Stimulated activated CD4-positive, alpha-beta T cell treated with anti-CD3 and anti-CD28 coated beads, Interleukin-15, amount 100 ng/mL, for 1 hour (primary cell): ENCODE data around the gene MYOM1.
"Not testable (repeated sequence)": the region's sequence is repeated elsewhere in the genome, so short reads cannot be mapped to it uniquely, and the experiment has no call there.

Source experiments
- DNase-seq, 2 donors: peaks; one replicate each; pipeline ENCODE4 v3.0.0-alpha.2; 2020; ENCODE audit warnings: low read depth in 1 of 2, low spot score in 1 of 2

The MYOM1 gene

DNA sequence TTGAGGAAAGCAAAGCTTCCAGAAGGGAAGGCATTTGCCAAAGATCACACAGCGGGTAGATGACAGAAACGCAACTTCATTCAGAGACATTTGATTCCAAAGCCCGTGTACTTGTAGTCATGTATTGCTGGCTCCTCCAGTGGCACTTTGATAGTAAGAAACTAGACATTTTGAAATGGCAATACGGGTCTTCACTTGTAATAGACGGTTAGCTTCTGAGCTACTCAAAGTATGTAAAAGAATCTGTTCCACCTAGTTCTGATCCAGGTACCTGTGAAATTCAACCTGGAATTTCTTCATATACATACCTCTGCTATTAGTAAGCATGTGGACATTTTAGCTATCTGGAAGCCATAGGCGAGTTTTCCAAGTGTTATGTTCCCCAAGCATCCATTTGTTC lies 1.7 kb upstream of the MYOM1 start:
- no peak for DNase-seq

- not testable (repeated sequence) for DNase-seq
These were observed 1.1 kb upstream of the MYOM1 start for GRCh38 chr18:3220868-3221267.

- no peak for DNase-seq
These were observed 532 bp downstream of the MYOM1 start for GRCh38 chr18:3219241-3219630.

GRCh38 chr18:3218819-3219218 lies 949 bp downstream of the MYOM1 start:
- DNase-seq: no peak

DNA sequence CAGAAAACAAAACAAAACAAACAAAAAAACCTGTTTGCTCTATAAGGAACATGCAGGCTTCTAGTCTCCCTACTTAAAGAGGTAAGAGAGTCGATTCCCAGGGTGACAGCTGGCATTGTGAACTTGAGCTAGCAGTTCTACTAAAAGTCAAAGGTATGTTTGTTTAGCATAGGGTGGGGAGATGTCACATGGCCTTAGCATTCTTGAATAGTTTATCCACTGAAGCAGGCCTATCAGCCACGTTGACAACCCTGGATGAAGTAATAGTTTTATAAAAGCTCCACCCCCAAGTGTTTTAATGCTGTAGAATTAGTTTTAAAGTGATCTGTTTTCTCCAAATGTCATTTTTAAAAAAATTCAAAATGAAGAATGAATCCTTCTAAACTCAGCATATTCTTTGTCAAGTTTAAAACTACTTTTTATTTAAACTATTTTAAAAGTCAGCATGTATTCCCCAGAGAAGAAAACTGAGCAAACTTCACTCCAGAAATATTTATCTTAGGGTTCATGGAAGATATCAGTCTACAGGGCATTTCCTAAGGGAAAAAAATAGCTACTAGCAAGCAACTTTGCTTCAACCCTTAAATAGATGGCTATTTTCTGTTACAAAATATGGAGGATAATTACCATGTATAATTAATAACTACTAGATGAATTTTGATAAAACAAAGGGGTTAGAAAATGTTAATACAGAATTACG lies 1.7 kb downstream of the MYOM1 start:
- DNase-seq: no peak

GRCh38 chr18:3216987-3217386 lies 2.8 kb downstream of the MYOM1 start:
- no peak for DNase-seq

GRCh38 chr18:3214855-3215637 lies 4.7 kb downstream of the MYOM1 start:
- no peak for DNase-seq

DNA sequence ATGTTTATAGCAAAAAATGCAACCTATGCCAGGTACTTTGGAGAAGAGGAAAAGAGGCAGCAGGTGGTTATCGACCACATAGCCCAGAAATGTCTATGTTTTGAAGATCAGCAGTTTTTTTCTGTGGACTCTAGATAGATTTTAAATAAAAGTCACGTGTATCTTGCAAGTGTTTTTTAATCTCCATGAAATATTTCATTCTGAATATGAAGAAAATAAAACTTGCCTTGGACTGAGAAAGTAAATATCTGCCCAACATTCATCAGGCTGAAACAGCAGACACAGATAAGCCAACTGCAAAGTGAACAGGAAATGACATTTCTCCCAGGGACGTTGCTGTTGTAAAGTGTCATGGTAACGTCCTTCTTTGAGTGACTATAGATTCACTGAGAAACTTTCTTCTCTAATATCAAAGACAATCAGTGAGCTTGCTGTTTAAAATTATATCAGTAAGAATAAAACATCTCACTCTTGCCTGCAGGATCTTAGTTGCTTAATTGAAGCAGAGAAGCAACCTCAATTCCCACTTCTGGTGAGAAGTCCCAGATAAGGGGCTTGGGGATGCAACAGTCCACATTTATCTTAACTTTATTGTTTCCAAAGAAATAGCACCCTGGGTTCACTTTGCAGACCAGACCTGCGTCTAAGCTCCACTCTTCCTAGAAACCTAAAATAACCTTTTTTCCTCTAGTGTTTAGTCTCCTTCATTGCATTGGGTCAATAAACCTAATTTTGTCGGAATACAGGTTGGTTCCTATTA lies 6.3 kb downstream of the MYOM1 start:
- DNase-seq: no peak

GRCh38 chr18:3212657-3213056 lies 7.1 kb downstream of the MYOM1 start:
- no peak for DNase-seq

DNA sequence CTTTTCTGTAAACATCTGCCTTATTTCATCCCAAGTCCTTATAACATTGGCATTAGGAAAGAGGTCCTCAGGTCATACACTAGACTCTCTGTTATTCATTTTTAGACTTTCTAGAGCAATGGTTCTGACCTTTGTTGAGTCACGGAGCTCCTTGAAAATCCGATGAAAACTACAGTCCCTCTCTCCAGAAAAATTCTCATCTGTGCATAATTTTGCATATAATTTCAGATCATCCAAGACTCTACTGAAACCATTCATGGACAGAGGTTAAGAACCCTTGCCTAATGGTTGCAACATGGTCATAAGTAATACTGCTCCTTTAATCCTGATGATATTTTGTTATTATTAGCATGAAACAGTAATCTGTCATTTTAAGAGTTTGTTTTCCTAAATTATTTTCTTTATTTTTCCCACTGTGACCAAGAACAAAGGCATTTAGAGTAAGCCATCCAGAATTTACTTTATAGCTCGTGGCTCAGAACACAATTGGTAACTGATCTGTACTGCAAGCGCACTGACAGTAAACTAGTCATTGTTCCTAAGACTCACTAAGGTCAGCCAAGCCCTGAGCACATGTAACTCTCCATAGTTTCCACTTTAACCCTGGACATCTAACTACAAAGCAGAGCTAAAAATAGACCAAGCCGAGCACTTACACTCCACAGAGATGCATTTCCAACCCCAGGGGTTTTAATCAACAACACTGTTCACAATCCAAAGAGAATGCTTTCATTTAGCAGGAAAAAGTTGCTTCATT lies 8.4 kb downstream of the MYOM1 start:
- DNase-seq: no peak

DNA sequence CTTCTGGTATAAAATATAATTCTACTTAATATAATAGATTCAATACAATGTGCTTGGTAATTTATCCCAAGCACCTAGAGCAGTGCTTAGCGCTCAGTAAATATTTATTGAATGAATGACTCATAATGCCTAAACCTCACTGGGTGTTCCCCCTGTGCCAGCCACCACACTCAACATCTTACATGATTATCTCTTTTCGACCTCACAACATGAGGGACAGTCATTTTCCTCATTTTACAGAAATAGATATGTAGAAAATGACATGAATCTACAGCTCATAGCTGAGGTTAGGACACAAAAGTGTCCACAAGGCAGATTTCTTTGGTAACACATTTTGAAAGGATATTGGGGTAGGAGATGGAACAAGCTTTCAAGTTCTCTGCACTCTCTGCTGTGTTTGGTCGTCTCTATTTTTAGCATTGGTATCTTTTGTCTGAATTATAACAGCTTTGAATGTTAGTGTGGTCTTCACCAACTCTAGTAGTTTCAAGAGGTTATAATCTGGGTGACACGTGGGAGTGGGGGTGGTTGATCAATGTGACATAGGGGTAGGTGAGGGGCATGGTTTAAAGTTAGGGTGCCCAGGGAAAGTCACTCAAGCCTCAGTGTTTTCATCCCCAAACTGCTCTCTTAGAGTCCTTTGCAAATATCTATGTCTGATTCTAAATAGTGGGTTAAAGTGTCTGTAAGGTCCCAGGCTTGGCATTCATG lies 9.8 kb downstream of the MYOM1 start:
- no peak for DNase-seq

GRCh38 chr18:3207565-3207964 lies 12.2 kb downstream of the MYOM1 start:
- DNase-seq: no peak

DNA sequence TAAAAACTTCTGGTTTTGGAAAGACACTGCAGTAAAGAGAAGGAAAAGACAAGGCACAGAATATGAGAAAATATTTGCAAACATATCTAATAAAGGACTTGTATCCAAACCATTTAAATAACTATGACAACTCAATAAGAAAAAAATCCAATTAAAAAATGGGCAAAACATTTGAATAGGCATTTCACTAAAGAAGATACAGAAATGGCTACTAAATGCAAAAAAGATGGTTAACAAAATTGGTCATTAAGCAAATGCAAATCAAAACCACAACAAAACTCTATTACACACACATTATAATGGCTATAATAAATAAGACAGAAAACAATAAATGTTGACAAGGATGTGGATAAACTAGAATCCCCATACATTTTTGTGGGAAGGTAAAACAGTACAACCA lies 14.5 kb downstream of the MYOM1 start:
- no peak for DNase-seq

DNA sequence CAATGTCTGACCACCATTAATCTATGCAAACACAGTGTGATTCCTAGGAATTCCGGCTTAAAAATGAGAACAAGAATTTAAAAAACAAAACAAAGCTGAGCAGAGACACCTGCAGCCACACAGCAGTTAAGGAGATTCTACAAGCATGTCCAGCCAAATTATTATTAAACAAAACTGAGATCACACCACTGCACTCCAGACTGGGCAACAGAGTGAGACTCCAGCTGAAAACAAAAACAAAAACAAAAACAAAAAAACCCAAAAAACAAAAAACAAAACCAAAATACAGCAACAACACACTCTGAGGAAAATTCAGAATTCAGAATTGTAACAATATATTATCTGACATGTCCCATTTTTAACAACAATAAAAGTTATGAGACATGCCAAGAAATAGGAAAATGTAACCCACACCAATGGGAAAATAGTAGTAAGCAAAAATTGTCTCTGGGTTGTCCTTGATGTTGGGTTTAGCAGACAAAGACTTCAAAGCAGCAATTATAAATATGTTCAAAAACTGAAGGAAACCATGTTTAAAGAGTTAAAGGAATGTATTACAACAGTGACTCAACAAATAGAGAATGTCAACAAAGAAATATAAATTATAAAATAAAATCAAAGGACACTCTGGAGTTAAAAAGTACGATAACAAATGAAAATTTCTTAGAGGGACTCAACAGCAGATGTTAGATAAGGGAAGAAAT lies 19.7 kb downstream of the MYOM1 start:
- DNase-seq: no peak

- not testable (repeated sequence) for DNase-seq
These were observed 21.4 kb downstream of the MYOM1 start for GRCh38 chr18:3198260-3198860.

DNA sequence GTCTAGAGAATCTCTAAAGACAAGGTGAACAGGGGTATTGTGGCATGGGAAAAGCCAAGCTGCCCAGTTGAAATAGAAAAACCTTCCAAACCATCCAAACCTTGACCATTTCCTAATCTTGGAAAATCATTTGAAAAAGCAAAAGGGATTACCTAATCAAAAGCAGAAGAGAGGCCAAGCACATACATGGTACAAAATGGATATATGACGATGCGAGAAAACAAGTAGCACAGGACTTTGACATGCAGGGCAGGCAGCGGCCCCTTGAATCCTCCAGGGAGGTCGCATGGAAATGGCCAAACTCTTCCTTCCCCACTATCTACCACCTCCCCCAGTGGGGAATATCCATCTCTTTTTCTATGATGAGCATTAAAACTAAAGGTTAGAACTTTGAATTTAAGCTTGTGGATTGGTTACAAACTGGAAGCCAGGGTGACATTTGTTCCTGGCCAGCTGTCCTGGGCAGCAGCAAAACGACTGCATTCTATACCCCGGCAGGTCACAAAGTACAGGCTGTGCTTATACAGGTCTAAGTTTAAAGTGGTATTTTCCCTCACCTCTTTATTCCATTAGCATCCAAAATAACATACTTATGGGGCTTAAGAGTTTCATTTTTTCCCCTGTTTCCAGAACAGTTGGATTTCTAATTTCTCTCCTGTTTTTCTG lies 24.7 kb downstream of the MYOM1 start:
- DNase-seq: no peak

DNA sequence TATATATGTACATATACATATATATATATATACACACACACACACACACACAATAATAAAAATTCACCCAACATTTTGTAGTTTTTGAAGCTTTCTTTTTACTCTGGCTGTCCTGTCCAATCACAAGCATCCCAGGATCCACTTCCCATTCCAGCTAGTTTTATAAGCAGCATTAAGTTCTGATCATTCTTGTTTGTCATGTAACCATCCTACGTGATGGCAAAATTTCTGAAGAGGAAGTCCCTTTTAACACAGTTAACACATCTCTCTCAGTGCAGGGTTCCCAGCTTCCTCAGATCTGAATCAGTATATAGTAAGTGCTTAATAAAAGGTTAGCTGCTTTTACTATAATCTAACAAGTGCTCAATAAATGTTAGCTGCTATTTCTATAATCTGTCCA lies 26.4 kb downstream of the MYOM1 start:
- no peak for DNase-seq

DNA sequence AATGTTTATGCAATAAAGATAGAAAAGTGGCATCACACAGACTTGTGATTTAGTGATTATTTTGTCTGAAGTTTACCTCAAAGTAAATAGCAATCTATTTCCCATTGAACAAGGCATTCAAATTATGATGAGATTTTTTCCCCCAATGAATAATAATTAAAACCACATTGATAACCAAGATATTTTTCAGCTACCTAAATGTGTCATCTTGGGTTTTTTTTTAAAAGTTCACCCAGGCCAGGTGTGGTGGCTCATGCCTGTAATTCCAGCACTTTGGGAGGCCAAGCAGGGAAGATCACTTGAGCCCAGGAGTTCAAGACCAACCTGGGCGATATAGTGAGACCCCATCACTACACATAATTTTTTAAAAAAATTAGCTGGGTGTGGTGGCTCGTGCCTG lies 27.0 kb downstream of the MYOM1 start:
- no peak for DNase-seq

DNA sequence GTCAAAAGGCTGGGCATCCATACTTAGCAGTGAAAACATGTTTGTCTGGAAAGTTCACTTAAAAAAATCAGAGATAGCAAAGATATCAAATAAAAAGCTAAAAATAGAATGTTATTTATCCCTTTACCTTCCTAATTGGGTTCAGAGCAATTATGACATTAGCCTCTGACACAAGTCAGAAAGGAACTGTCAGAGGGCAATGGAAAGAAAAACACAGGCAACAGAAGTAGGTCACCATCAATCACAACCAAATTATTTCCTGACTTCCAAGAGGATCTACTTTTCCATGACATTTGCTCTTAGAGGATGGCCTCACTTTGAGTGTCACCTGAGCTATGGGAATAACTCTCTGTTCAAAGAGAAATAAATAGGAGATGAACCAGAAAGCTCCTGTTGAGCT lies 27.5 kb downstream of the MYOM1 start:
- DNase-seq: no peak
